ENCODE data around the gene ANKRD22.

ANKRD22 gene

GRCh38 chr10:88895250-88895649, 43.6 kb upstream of the ANKRD22 start:
- TF ChIP-seq CTCF (IDR thresholded peaks at IDR 0.05; ENCODE audit: unreplicated experiment in 3 of 3) = no peak
- H3K4me3 Mint-ChIP-seq = no peak overlapping the region

GRCh38 chr10:88893611-88894010, 42.0 kb upstream of the ANKRD22 start:
- H3K4me3 Mint-ChIP-seq = no peak overlapping the region
- peaks cover 4% of the 10 kb centered on the region for H3K4me1 Mint-ChIP-seq
- no peak for TF ChIP-seq CTCF (IDR thresholded peaks at IDR 0.05; ENCODE audit: unreplicated experiment in 3 of 3)
- no peaks in the 10 kb centered on the region for H3K27me3 Mint-ChIP-seq (ENCODE audit: low read depth)
- H3K27ac Mint-ChIP-seq = no peak overlapping the region
- no peaks in the 10 kb centered on the region for H3K9me3 Mint-ChIP-seq
- no peaks in the 10 kb centered on the region for H3K36me3 Mint-ChIP-seq (ENCODE audit: low read depth)

More at GRCh38 chr10:88895250-88895649, 43.6 kb upstream of the ANKRD22 start:
- H3K9me3 Mint-ChIP-seq = no peaks in the 10 kb centered on the region
- no peaks in the 10 kb centered on the region for H3K36me3 Mint-ChIP-seq (ENCODE audit: low read depth)
- H3K27ac Mint-ChIP-seq = no peak overlapping the region
- H3K4me1 Mint-ChIP-seq = peaks cover 4% of the 10 kb centered on the region
- H3K27me3 Mint-ChIP-seq (ENCODE audit: low read depth) = no peaks in the 10 kb centered on the region

GRCh38 chr10:88892222-88892967, 40.8 kb upstream of the ANKRD22 start:
- Mint-ChIP-seq H3K36me3 (ENCODE audit: low read depth) (no peaks in the 10 kb centered on the region), H3K4me1 (peaks cover 4% of the 10 kb centered on the region), H3K27me3 (ENCODE audit: low read depth) (no peaks in the 10 kb centered on the region), H3K9me3 (no peaks in the 10 kb centered on the region), H3K27ac (no peak overlapping the region), H3K4me3 (no peak overlapping the region)
- TF ChIP-seq CTCF (IDR thresholded peaks at IDR 0.05; ENCODE audit: unreplicated experiment in 3 of 3) = no peak

- no peak overlapping the region for H3K27ac Mint-ChIP-seq
- H3K9me3 Mint-ChIP-seq = no peaks in the 10 kb centered on the region
- H3K4me1 Mint-ChIP-seq = no peaks in the 10 kb centered on the region
- H3K36me3 Mint-ChIP-seq (ENCODE audit: low read depth) = no peaks in the 10 kb centered on the region
- no peak for TF ChIP-seq CTCF (IDR thresholded peaks at IDR 0.05; ENCODE audit: unreplicated experiment in 3 of 3)
- no peak overlapping the region for H3K4me3 Mint-ChIP-seq
- H3K27me3 Mint-ChIP-seq (ENCODE audit: low read depth) = no peaks in the 10 kb centered on the region
Observed at GRCh38 chr10:88890681-88891381, 39.2 kb upstream of the ANKRD22 start.

GRCh38 chr10:88889559-88890337, 38.1 kb upstream of the ANKRD22 start:
- no peaks in the 10 kb centered on the region for H3K27me3 Mint-ChIP-seq (ENCODE audit: low read depth)
- no peaks in the 10 kb centered on the region for H3K36me3 Mint-ChIP-seq (ENCODE audit: low read depth)
- no peak overlapping the region for H3K27ac Mint-ChIP-seq
- H3K9me3 Mint-ChIP-seq = no peaks in the 10 kb centered on the region
- H3K4me1 Mint-ChIP-seq = no peaks in the 10 kb centered on the region
- H3K4me3 Mint-ChIP-seq = no peak overlapping the region
- TF ChIP-seq CTCF (IDR thresholded peaks at IDR 0.05; ENCODE audit: unreplicated experiment in 3 of 3) = no peak
